ENCODE data around the gene SOX9.

DNA sequence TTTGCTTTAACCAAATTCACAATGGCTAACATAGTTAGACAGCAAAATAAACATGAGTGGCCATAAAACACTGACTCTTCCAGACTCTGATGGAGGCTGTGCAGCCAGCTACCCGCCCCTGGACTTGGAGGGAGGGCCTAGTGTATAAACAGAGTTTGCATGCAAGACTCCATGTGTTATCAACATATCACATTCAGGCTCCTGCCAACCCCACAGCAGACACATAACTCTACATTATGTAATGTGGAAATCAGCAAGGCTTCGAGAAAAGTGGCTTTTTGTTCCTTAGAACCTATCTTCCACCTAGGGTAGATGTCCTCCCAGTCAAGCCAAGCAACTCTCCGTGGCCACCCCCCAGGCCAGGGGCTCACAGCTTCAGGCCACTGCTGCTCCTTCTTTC is 19.3 kb upstream of the SOX9 start:
- TF ChIP-seq, protein P1, sequence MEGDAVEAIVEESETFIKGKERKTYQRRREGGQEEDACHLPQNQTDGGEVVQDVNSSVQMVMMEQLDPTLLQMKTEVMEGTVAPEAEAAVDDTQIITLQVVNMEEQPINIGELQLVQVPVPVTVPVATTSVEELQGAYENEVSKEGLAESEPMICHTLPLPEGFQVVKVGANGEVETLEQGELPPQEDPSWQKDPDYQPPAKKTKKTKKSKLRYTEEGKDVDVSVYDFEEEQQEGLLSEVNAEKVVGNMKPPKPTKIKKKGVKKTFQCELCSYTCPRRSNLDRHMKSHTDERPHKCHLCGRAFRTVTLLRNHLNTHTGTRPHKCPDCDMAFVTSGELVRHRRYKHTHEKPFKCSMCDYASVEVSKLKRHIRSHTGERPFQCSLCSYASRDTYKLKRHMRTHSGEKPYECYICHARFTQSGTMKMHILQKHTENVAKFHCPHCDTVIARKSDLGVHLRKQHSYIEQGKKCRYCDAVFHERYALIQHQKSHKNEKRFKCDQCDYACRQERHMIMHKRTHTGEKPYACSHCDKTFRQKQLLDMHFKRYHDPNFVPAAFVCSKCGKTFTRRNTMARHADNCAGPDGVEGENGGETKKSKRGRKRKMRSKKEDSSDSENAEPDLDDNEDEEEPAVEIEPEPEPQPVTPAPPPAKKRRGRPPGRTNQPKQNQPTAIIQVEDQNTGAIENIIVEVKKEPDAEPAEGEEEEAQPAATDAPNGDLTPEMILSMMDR (IDR thresholded peaks at IDR 0.05), result no peak
- TF ChIP-seq POLR2A (IDR thresholded peaks at IDR 0.05; ENCODE audit: low read length) (no peak), EP300 (IDR thresholded peaks at IDR 0.05) (no peak), KDM5A (IDR thresholded peaks at IDR 0.05) (no peak), RNF2 (IDR thresholded peaks at IDR 0.05; ENCODE audit: borderline replicate concordance, low read depth) (no peak), HDAC2 (IDR thresholded peaks at IDR 0.05) (no peak), SREBF2 (IDR thresholded peaks at IDR 0.05) (no peak), POLR2AphosphoS2 (conservative IDR thresholded peaks at IDR 0.05; ENCODE audit: low read length) (no peak), PHF8 (IDR thresholded peaks at IDR 0.05; ENCODE audit: borderline replicate concordance, low read depth) (no peak)
- TF ChIP-seq, protein P2, sequence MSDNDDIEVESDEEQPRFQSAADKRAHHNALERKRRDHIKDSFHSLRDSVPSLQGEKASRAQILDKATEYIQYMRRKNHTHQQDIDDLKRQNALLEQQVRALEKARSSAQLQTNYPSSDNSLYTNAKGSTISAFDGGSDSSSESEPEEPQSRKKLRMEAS (IDR thresholded peaks at IDR 0.05), result no peak
- TF ChIP-seq, protein P3, sequence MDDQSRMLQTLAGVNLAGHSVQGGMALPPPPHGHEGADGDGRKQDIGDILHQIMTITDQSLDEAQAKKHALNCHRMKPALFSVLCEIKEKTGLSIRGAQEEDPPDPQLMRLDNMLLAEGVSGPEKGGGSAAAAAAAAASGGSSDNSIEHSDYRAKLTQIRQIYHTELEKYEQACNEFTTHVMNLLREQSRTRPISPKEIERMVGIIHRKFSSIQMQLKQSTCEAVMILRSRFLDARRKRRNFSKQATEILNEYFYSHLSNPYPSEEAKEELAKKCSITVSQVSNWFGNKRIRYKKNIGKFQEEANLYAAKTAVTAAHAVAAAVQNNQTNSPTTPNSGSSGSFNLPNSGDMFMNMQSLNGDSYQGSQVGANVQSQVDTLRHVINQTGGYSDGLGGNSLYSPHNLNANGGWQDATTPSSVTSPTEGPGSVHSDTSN (IDR thresholded peaks at IDR 0.05), result no peak
- TF ChIP-seq, protein P4, sequence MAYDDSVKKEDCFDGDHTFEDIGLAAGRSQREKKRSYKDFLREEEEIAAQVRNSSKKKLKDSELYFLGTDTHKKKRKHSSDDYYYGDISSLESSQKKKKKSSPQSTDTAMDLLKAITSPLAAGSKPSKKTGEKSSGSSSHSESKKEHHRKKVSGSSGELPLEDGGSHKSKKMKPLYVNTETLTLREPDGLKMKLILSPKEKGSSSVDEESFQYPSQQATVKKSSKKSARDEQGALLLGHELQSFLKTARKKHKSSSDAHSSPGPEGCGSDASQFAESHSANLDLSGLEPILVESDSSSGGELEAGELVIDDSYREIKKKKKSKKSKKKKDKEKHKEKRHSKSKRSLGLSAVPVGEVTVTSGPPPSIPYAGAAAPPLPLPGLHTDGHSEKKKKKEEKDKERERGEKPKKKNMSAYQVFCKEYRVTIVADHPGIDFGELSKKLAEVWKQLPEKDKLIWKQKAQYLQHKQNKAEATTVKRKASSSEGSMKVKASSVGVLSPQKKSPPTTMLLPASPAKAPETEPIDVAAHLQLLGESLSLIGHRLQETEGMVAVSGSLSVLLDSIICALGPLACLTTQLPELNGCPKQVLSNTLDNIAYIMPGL (CRISPR knock-in tag; IDR thresholded peaks at IDR 0.05; ENCODE audit: borderline replicate concordance), result no peak

All from A549 (cell line).